Muscle layer of colon (tissue), 2 donors: ENCODE results near the gene PSMB7.

Source experiments
- H3K27ac ChIP-seq: one replicate; pipeline ENCODE4 v1.7.0; 2013; ENCODE audit warnings: low read depth, mild to moderate bottlenecking, low read length, moderate library complexity
- H3K27me3 ChIP-seq, 2 donors: one replicate each; pipeline ENCODE4 v1.7.0; 2013; ENCODE audit warnings: low read length in 2 of 2, mild to moderate bottlenecking in 2 of 2; ENCODE audit not compliant: insufficient read depth in 2 of 2, control insufficient read depth in 1 of 2
- H3K36me3 ChIP-seq: one replicate; pipeline ENCODE4 v1.7.0; 2013; ENCODE audit warnings: mild to moderate bottlenecking, low read length; ENCODE audit not compliant: insufficient read depth
- H3K4me1 ChIP-seq: one replicate; pipeline ENCODE4 v1.7.0; 2013; ENCODE audit warnings: mild to moderate bottlenecking, low read length; ENCODE audit not compliant: insufficient read depth
- H3K4me3 ChIP-seq, 2 donors: one replicate each; pipeline ENCODE4 v1.7.0; 2013; ENCODE audit warnings: low read length in 2 of 2, low read depth in 1 of 2, mild to moderate bottlenecking in 1 of 2, moderate library complexity in 1 of 2
- H3K9ac ChIP-seq: one replicate; pipeline ENCODE4 v1.7.0; 2013; ENCODE audit warnings: low read length
- H3K9me3 ChIP-seq: one replicate; pipeline ENCODE4 v1.7.0; 2013; ENCODE audit warnings: mild to moderate bottlenecking, low read length
- donor health status: abdominal sarcoma.
- donor health status: Adenocarcinoma of cecum.

The PSMB7 gene

GRCh38 chr9:124399968-124400940 is 15.0 kb downstream of the PSMB7 start:
- Histone ChIP-seq H3K9me3 (no peaks in the 10 kb centered on the region), H3K27ac (no peak overlapping the region), H3K27me3 (no peaks in the 10 kb centered on the region), H3K36me3 (peaks cover 19% of the 10 kb centered on the region), H3K4me3 (no peak overlapping the region), H3K4me1 (peaks cover 15% of the 10 kb centered on the region), H3K9ac (no peak overlapping the region)

DNA sequence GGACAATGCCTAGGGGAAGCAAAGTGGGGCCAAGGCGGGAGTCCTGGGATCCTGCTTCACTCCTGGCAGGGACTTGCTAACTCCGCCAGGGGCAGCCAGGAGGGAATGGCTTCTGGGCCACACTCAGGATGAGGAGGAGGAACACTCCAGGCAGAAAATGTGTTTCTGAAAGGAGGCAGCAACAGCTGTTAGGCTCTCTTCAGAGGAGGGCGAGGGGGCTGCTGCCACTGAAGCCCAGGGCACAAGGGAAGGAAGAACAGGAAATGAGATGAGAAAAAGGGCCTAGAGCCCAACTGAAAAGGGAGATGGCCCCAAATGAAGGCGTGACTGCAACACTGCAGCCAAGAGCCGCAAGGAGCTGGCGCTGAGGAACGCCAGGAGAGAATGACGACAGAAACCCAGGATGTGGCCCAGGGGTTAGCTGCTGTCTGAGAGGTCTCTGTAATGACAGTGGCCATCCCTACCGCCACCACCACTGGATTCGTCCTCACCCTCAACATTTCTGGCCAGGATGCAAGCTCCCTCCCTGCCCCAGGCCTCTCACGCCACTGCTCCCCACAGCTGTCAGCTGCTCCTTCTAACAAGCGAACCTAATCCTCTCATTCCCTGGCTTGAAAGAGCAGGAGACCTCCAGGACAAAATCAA is 15.8 kb downstream of the PSMB7 start:
- Histone ChIP-seq H3K9ac (no peak overlapping the region), H3K4me3 (no peak overlapping the region), H3K36me3 (peaks cover 16% of the 10 kb centered on the region), H3K27me3 (no peaks in the 10 kb centered on the region), H3K9me3 (no peaks in the 10 kb centered on the region), H3K27ac (no peak overlapping the region), H3K4me1 (peaks cover 15% of the 10 kb centered on the region)

- Histone ChIP-seq H3K27ac (no peak overlapping the region), H3K36me3 (peaks cover 14% of the 10 kb centered on the region), H3K9me3 (no peaks in the 10 kb centered on the region), H3K27me3 (no peaks in the 10 kb centered on the region), H3K4me1 (peaks cover 15% of the 10 kb centered on the region), H3K4me3 (no peak overlapping the region), H3K9ac (no peak overlapping the region)
These were observed 16.9 kb downstream of the PSMB7 start for GRCh38 chr9:124398191-124398935.

DNA sequence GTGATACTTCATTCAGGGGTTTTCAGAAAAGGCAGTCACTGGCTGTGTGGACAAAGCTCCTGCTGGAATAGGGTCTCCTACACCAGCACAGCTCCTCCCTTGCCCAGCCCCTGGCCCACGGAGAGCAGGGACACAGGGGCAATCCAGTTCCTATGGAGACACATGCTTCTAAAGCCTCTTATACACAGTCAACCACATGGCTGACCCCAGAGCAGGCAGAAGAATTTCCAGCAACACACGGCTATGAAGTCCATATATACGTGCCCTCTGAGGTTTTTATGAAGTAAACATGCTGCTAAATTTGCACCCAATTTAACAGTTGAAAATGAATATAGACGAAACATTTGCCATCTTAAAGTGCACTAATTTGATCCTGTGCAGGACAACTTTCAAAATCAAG is 19.4 kb downstream of the PSMB7 start:
- Histone ChIP-seq H3K9ac (no peak overlapping the region), H3K27ac (no peak overlapping the region), H3K27me3 (no peaks in the 10 kb centered on the region), H3K36me3 (peaks cover 8% of the 10 kb centered on the region), H3K4me3 (no peak overlapping the region), H3K9me3 (no peaks in the 10 kb centered on the region), H3K4me1 (peaks cover 30% of the 10 kb centered on the region)

- H3K4me3 ChIP-seq: no peak overlapping the region
- H3K9me3 ChIP-seq: no peaks in the 10 kb centered on the region
- no peak overlapping the region for H3K27ac ChIP-seq
- H3K4me1 ChIP-seq: peaks cover 30% of the 10 kb centered on the region
- H3K36me3 ChIP-seq: peaks cover 8% of the 10 kb centered on the region
- H3K9ac ChIP-seq: no peak overlapping the region
- H3K27me3 ChIP-seq: no peaks in the 10 kb centered on the region
These were observed 20.6 kb downstream of the PSMB7 start for GRCh38 chr9:124394596-124394995.

DNA sequence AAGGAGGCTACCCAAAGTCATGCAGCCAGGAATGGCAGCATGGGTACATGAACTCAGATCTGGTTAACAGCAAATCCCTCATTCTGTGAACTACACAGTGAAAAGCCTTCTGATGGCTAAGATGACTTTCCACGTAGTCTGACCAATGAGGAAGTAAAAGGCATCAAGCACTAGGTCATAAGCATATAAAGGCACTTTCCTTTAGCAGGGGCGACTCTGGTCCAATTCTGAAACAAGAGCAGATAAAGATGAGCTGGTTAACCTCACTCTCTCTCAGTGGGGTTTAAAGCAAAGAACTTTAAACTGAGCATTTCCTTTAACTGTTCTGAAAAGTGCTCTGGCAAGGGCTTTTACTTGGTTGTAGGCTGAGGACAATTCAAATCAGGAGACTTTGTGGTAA is 21.1 kb downstream of the PSMB7 start:
- Histone ChIP-seq H3K9me3 (no peaks in the 10 kb centered on the region), H3K27me3 (no peaks in the 10 kb centered on the region), H3K9ac (no peak overlapping the region), H3K27ac (no peak overlapping the region), H3K4me1 (peaks cover 30% of the 10 kb centered on the region), H3K4me3 (no peak overlapping the region), H3K36me3 (peaks cover 8% of the 10 kb centered on the region)

- no peak overlapping the region for H3K27ac ChIP-seq
- peaks cover 36% of the 10 kb centered on the region for H3K4me1 ChIP-seq
- peaks cover 8% of the 10 kb centered on the region for H3K36me3 ChIP-seq
- H3K27me3 ChIP-seq: no peaks in the 10 kb centered on the region
- H3K9ac ChIP-seq: no peak overlapping the region
- H3K9me3 ChIP-seq: no peaks in the 10 kb centered on the region
- H3K4me3 ChIP-seq: no peak overlapping the region
These were observed 22.3 kb downstream of the PSMB7 start for GRCh38 chr9:124392871-124393460.

DNA sequence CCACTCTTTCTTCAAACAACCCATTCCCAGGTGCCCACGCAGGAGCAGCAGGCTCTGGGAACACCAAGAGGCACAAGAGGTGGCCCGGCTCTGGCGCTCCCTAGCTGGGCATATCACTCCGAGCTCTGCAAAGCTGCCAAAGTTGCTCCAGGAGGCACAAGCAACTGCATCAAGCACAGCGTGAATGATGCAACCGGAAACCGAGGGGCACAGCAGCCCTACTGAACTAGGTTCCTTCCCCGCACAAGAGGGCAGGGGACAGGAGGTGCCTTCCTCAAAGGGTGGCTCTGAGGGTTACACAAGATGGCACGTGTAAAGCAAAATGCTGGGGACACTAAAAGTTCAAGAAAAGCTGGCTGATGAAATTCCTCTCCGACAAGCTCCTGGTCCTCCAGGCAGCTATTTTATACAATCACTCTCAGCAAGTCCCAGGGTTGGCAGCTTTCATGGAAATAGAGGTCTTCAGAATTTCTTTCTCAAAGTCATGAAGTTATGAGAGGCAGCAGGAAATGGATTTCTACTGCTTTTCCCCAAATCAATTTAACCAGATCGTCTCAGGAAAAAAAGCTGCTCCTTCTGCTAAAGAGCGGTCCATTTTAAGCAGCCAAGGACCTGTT is 22.9 kb downstream of the PSMB7 start:
- H3K9ac ChIP-seq: no peak overlapping the region
- H3K27ac ChIP-seq: no peak overlapping the region
- peaks cover 36% of the 10 kb centered on the region for H3K4me1 ChIP-seq
- H3K36me3 ChIP-seq: peaks cover 8% of the 10 kb centered on the region
- no peak overlapping the region for H3K4me3 ChIP-seq
- H3K27me3 ChIP-seq: no peaks in the 10 kb centered on the region
- no peaks in the 10 kb centered on the region for H3K9me3 ChIP-seq

GRCh38 chr9:124390794-124391658 is 24.2 kb downstream of the PSMB7 start:
- Histone ChIP-seq H3K9ac (no peak overlapping the region), H3K27me3 (no peaks in the 10 kb centered on the region), H3K4me1 (peaks cover 41% of the 10 kb centered on the region), H3K27ac (no peak overlapping the region), H3K36me3 (peaks cover 8% of the 10 kb centered on the region), H3K9me3 (no peaks in the 10 kb centered on the region), H3K4me3 (no peak overlapping the region)

GRCh38 chr9:124389146-124389939 is 25.9 kb downstream of the PSMB7 start:
- Histone ChIP-seq H3K4me1 (peaks cover 41% of the 10 kb centered on the region), H3K9me3 (no peaks in the 10 kb centered on the region), H3K4me3 (no peak overlapping the region), H3K27me3 (no peaks in the 10 kb centered on the region), H3K36me3 (peaks cover 9% of the 10 kb centered on the region), H3K9ac (no peak overlapping the region), H3K27ac (no peak overlapping the region)
